HK-2 (cell line): Measurements from ENCODE around the gene PLCH2.
"Not testable (repeated sequence)": the region's sequence is repeated elsewhere in the genome, so short reads cannot be mapped to it uniquely, and the experiment has no call there.

Experiments
- DNase-seq: peaks from one replicate; pipeline ENCODE4 v3.0.0-alpha.2; 2018; ENCODE audit not compliant: unreplicated experiment

The PLCH2 gene

GRCh38 chr1:2440346-2440745, 35.7 kb upstream of the PLCH2 start:
- not testable (repeated sequence) for DNase-seq

GRCh38 chr1:2441746-2442145, 34.3 kb upstream of the PLCH2 start:
- DNase-seq, result no peak

DNA sequence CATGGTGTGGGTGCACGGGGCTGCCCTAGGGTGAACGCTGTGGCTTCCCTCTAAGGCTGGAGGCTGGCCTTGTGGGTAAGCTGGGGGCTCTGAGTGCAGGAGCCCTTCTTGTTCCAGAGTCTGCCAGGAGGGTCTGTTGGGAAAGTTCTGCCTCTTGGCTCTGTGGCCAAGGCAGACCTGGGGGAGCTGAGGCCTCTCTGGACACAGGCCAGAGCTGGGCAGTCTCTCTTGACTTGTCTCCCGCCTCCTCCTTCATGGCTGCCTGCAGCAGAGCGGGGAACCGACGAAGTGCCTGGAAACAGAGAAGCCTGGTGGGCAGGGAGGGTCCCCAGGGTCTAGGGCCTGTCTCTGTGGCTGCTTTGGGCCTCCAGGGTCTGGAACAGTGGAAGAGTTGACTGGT, 33.4 kb upstream of the PLCH2 start:
- no peak for DNase-seq

DNA sequence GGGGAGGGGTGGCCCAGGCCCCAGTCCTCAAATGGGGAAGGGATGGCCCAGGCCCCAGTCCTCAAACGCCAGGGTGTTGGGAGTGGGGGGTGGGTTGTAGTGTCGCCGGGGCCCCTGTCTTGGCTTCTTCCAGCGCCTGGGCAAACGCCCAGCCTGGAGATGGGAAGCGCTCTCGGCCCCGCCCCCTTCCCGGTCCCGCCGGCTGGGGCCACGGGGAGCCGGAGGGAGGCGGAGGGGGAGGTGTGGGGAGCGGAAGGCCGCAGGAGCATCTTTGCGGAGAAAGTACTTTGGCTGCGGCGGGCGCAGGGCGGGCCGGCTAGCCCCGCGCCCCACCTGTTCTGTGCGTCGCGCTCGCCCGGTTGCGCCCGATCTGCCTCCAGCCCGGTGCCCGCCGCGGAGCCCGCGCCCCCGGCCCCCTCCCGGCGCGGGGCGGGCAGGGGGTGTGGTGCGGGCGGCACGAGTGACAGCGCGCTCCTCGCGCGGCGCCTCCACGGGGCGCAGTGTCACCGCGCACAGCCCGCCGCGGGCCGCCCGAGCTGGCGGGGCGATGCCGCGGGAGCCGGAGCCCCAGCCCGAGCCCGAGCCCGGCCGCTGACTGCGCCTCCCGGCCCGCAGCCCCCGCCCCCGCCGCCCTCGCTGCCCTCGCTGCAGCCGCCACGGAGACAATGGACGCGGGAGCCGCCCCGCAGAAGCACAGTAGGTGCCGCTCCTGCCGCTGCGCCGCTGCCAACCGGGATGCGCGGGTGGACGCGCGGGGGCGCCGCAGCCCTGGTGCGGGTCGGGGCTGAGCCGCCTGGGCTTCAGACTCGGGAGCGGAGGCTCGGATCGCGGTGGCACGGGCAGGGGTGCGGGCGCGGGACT, 32.6 kb upstream of the PLCH2 start:
- no peak for DNase-seq

DNA sequence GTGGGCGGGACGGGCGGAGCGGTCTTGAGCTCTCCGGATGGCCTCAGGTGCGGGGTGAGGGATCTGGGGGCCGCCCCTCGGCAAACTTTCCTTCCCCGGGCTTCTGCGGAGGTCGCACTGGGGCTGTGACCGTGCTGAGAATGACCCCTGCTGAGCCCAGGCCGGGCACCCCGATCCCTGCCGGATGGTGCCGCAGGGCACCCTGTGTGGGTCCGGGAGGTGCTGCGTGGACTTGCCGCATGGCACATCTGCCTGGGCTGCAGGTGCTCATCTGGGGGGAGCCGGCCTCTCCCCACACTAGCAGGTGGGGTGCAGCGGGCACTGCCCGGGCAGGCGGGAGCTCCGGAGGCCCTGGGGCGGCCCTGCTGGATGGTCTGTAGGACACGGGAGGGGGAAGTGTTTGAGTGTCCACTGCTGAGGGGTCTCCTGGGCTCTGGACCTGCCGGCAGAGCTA, 31.9 kb upstream of the PLCH2 start:
- DNase-seq, result no peak

- DNase-seq, result no peak
These were observed 30.8 kb upstream of the PLCH2 start for GRCh38 chr1:2445162-2445822.

DNA sequence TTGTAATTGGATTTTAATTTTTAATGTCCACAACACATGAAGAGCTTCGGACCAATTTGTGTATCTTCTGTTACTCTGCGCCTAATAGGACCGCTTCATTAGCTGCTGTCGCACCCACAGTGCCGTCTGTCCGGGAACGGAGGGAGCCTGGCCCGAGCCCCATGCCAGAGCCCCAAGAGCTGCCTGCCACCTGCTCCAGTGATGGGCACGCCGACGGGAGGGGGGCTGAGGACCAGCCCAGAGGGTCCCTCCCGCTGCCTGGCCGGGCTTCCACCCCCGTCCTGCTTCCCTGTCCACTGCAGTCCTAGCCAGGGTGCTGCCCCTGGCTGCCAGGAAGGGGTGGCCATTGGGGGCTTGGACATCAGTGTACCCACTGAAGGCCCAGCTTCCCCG, 30.3 kb upstream of the PLCH2 start:
- no peak for DNase-seq

- DNase-seq, result no peak
These were observed 29.7 kb upstream of the PLCH2 start for GRCh38 chr1:2446394-2446793.

DNA sequence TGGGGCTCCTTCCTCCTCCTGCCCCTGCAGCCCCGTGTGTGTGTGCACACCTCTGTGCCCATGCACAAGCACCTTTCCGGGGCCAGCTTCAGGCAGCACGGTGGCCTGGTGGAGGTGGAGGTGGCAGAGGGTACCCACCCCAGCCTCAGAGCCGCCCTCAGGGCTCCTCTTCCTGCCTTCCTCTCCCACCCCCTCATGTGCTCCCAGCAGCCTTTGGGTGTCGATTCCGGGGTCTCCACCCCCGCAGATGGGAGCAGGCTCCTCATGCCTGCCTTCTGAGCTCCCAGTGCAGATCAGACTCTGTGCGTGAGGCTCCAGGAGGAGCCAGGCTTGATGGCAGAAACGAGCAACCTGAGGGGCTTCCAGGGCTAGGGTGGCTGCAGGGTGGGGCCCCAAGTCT, 29.2 kb upstream of the PLCH2 start:
- DNase-seq, result no peak

- no peak for DNase-seq
These were observed 28.6 kb upstream of the PLCH2 start for GRCh38 chr1:2447276-2448097.

GRCh38 chr1:2448098-2448445, 28.0 kb upstream of the PLCH2 start:
- DNase-seq, result no peak

DNA sequence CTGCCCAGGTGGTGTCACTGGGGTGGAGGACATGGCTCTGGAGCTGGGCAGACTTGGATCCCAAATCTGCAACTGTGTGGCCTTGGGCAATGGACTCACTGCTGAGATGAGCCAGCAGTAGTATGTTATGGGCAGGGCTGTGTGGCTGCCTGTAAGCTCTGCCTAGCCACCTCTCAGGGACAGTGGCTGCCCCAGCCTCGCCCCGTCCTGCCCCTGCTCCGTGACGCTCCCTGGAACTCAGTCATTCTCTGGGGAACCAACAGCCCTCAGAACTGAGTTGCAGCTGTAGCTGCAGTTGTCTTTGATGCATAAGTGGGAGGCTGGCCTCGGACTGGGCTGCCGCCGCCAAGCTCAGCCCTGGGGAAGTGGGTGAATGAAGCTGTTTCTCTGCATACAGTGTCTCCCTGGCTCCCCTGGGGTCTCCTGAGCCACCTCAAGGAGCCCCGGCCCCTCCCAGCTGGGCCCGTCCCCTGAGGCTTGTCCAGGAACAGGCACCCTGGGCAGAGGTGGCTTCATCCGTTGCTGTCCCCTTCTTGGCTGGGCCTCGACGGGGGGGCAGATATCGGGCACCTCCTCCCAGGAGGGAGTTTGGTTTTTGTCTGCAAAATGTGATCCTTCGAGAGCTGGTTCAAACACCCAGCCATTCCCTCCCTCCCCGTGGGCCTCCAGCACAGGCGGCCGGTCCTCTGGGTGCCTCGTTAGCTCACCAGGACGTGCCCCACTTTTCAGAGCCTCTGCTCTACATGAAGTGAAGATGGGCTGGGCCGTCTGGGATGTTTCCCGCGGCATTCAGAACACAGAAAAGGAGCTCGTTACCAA, 26.2 kb upstream of the PLCH2 start:
- no peak for DNase-seq

DNA sequence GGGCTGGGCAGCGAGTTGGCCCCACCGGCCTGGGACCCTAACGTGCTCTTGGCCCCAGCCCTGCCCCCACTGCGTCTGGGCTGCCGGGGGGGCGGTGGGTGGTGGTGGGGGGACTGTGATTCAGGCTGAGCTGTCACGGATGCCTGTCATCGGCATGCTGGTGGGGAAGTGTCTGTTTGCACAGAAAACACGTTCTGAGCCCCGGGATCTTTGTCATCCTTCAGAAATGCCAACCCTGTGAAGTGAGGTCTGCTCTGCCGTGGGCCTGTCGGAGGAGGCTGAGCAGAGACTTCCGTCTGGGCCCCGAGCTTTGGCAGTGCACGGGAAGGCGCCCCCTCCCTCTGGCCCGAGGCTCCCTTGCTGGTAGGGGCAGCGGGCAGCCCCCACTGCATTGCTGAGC, 24.3 kb upstream of the PLCH2 start:
- DNase-seq, result peak; percentile 92

- peak; percentile 31 for DNase-seq
These were observed 23.7 kb upstream of the PLCH2 start for GRCh38 chr1:2452201-2452931.

GRCh38 chr1:2452932-2453315, 23.2 kb upstream of the PLCH2 start:
- no peak for DNase-seq

DNA sequence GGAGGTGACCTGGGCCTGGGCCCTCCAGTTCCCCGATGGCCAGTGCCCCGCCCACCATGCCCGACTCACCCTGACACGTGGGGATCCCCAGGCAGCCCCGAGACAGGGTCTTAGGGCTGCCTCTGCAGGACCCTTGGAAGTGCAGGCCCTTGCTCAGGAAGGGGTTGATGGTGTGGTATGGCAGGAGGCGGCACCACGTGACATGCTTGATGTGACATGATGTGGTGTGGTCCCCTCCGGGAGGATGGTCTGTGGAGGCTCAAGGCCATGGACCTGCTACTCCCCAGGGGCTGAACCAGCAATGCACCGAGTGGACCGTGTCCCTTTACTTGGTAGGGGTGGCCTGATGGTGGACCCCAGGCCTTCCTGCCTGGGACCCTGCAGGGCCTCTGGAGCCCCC, 21.9 kb upstream of the PLCH2 start:
- no peak for DNase-seq

DNA sequence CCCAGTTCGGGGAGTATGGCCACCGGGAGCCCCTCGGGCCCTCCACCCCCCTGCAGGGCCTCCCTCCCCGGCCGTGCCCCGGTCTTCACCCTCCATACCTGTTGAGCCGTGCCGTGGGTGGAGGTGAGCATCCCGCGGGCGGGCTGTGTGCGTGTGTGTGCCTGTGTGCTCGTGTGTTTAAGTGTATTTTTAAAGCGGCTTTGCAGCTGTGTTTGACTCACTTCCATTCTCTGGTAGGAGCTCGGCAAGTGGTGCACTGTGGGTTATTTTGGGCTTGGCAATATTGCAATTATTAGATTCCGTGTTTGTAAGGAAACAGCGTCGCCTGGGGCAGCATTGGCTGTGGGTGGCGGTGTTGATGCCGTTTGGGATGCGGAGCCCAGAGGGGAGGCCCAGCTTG, 20.3 kb upstream of the PLCH2 start:
- DNase-seq, result no peak

DNA sequence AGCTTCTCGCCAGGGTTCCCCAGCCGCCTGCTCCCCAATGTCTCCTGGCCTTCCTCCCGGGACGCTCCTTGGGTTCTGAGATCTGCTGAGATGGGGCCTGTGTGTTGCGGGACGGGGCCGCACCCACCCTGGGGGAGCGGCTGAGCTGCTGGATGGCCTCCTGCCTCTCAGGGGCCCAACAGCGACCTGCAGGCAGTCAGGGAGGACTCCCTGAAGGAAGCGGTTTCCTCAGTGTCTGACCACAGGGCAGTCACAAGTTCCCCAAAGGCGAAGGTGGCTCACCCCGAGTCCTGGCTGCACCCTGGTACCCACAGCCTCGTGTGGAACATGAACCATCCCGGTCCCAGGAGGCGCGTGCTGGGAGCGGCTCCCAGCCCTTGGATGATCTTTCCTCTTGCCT, 18.6 kb upstream of the PLCH2 start:
- no peak for DNase-seq

- no peak for DNase-seq
These were observed 17.4 kb upstream of the PLCH2 start for GRCh38 chr1:2458687-2459086.

GRCh38 chr1:2459102-2459753, 16.9 kb upstream of the PLCH2 start:
- DNase-seq, result not testable (repeated sequence)

DNA sequence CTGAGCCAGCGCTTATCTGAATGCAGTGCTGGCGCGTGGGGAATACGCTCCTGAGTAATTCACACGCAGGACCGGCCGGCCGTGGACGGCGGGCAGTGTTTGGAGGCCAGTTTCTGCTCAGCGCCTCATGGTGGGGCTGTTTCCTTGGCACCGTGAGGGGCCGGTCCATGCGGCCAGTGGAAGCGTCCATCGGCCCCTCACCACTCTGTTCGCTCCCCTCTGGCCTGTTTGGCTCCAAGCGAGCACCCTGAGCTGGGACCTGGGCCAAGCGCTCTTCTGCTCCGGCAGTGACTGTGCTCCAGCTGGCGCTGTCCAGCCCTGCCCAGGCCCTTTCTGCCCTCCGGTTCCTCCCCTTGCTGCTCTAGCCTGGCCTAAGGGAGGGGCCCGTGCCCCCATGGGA, 16.3 kb upstream of the PLCH2 start:
- no peak for DNase-seq
